Aorta (tissue), 5 donors: ENCODE measurements around the gene BHLHE23. TPM values are rescaled to one million over a fixed set of nuclear protein-coding genes. Genes with fewer than 3 reads are reported as not detected.

Source experiments
- ATAC-seq: fragments of 200-7000 bp; cut with Tn5 transposase; one replicate; pipeline ENCODE4 v1.9.1; 2022; ENCODE audit warnings: moderate library complexity; ENCODE audit not compliant: low FRiP score
- DNase-seq, 2 donors: peaks; one replicate each; pipeline ENCODE4 v3.0.0-alpha.2; 2020
- H3K27ac ChIP-seq, 2 donors: one replicate each; pipeline ENCODE4 v1.5.1; 2013; ENCODE audit warnings: low read length in 2 of 2, mild to moderate bottlenecking in 2 of 2, moderate library complexity in 2 of 2, control low read depth in 1 of 2, inconsistent platforms in 1 of 2, low read depth in 1 of 2
- H3K27me3 ChIP-seq, 2 donors: one replicate each; pipeline ENCODE4 v1.6.1; 2013; ENCODE audit warnings: control low read depth in 1 of 2, low read length in 1 of 2, mild to moderate bottlenecking in 1 of 2, moderate library complexity in 1 of 2; ENCODE audit not compliant: insufficient read depth in 2 of 2, control insufficient read depth in 1 of 2
- H3K36me3 ChIP-seq, 2 donors: one replicate each; pipeline ENCODE4 v1.6.1; 2013; ENCODE audit warnings: control low read depth in 1 of 2, low read length in 1 of 2, mild to moderate bottlenecking in 1 of 2; ENCODE audit not compliant: insufficient read depth in 2 of 2, control insufficient read depth in 1 of 2
- H3K4me1 ChIP-seq, 2 donors: one replicate each; pipeline ENCODE4 v1.6.1; 2013; ENCODE audit warnings: low read length in 2 of 2, control low read depth in 1 of 2, mild to moderate bottlenecking in 1 of 2, moderate library complexity in 1 of 2; ENCODE audit not compliant: insufficient read depth in 2 of 2, control insufficient read depth in 1 of 2
- H3K4me3 ChIP-seq, 2 donors: one replicate each; pipeline ENCODE4 v1.5.1; 2013; ENCODE audit warnings: low read length in 2 of 2, control low read depth in 1 of 2, mild to moderate bottlenecking in 1 of 2
- H3K9me3 ChIP-seq: one replicate; pipeline ENCODE4 v1.6.1; 2013; ENCODE audit warnings: mild to moderate bottlenecking, low read length; ENCODE audit not compliant: control insufficient read depth
- WGBS, 2 donors: extraction: QIAGEN DNeasy Blood & Tissue Kit; methylation state at CpG; one replicate each; pipeline ENCODE4 v1.1.7; 2013; 5-methylcytosine and 5-hydroxymethylcytosine counted together
- intact Hi-C, 2 donors: fragments of 100-400 bp; cut with DNase I; formaldehyde crosslinking; loops; one replicate each; pipeline versions ENCODE4 v1.14.2 to v1.15.0; 2022
- polyA plus RNA-seq, 2 donors: library from polyadenylated mRNA; stranded (reverse); fragments of 200-250 nt; gene quantifications; one replicate each; pipeline ENCODE4 v1.2.3, GENCODE V29; 2013
- total RNA-seq, 2 donors: library from RNA; stranded (reverse); fragmentation: NEBNext Ultra II Directional; extraction: Animal tissue kit (Norgen Biotek cat#: 25700); gene quantifications; one replicate each; pipeline ENCODE4 v1.2.1, GENCODE V29; 2021
- donor health status: healthy with polysubstance abuse.
- donor health status: Bipolar disorder and iron deficiency.
- donor health status: DM: no; HTN: no; CAD: no.
- donor health status: DM: no; HTN: no; CAD: no.
- donor health status: DM: yes; HTN: yes; CAD: no.

BHLHE23 gene
- total and polyA plus RNA-seq, 4 donors: not detected

- ATAC-seq (no peak), DNase-seq (no peak)
- 95 to 97% methylated on average over 22 to 26 of the region's 27 CpGs for WGBS, 2 donors
- Histone ChIP-seq H3K27me3 (no peaks in the 10 kb centered on the region), H3K4me1 (no peaks in the 10 kb centered on the region), H3K4me3 (no peak overlapping the region), H3K9me3 (no peaks in the 10 kb centered on the region), H3K36me3 (peaks cover 0 to 2% of the 10 kb centered on the region in 2 donors), H3K27ac (no peak overlapping the region)
- intact Hi-C loops: no loop called here
Observed at GRCh38 chr20:62966212-62967148, 40.3 kb downstream of the BHLHE23 start.

- 83 to 87% methylated on average over 19 of the region's 19 CpGs for WGBS, 2 donors
- H3K27ac ChIP-seq: no peak overlapping the region
- no peaks in the 10 kb centered on the region for H3K4me1 ChIP-seq
- no peak overlapping the region for H3K4me3 ChIP-seq
- DNase-seq: no peak
- peaks cover 0 to 2% of the 10 kb centered on the region in 2 donors for H3K36me3 ChIP-seq
- intact Hi-C loops: no loop called here
- H3K27me3 ChIP-seq: no peaks in the 10 kb centered on the region
- ATAC-seq: no peak
- no peaks in the 10 kb centered on the region for H3K9me3 ChIP-seq
Observed at GRCh38 chr20:62965363-62965771, 41.4 kb downstream of the BHLHE23 start.

GRCh38 chr20:62964700-62965099 lies 42.1 kb downstream of the BHLHE23 start:
- DNase-seq: no peak
- Histone ChIP-seq H3K4me3 (no peak overlapping the region), H3K27ac (no peak overlapping the region), H3K27me3 (no peaks in the 10 kb centered on the region), H3K4me1 (no peaks in the 10 kb centered on the region), H3K36me3 (peaks cover 0 to 2% of the 10 kb centered on the region in 2 donors), H3K9me3 (no peaks in the 10 kb centered on the region)
- WGBS, 2 donors: 87 to 92% methylated on average over 20 of the region's 20 CpGs
- ATAC-seq: no peak
- intact Hi-C loops: no loop called here

- Histone ChIP-seq H3K9me3 (no peaks in the 10 kb centered on the region), H3K27me3 (no peaks in the 10 kb centered on the region), H3K4me1 (no peaks in the 10 kb centered on the region), H3K36me3 (peaks cover 0 to 2% of the 10 kb centered on the region in 2 donors), H3K4me3 (no peak overlapping the region), H3K27ac (no peak overlapping the region)
- ATAC-seq: no peak
- DNase-seq: no peak
- WGBS, 2 donors: 86 to 93% methylated on average over 32 of the region's 32 CpGs
- intact Hi-C loops: no loop called here
Observed at GRCh38 chr20:62963614-62964397, 43.0 kb downstream of the BHLHE23 start.

GRCh38 chr20:62962891-62963613 lies 43.7 kb downstream of the BHLHE23 start:
- H3K27me3 ChIP-seq: no peaks in the 10 kb centered on the region
- H3K36me3 ChIP-seq: peaks cover 0 to 2% of the 10 kb centered on the region in 2 donors
- intact Hi-C loops: no loop called here
- no peak overlapping the region for H3K27ac ChIP-seq
- 91 to 93% methylated on average over 32 of the region's 32 CpGs for WGBS, 2 donors
- DNase-seq: no peak
- no peaks in the 10 kb centered on the region for H3K4me1 ChIP-seq
- H3K4me3 ChIP-seq: no peak overlapping the region
- no peak for ATAC-seq
- no peaks in the 10 kb centered on the region for H3K9me3 ChIP-seq

- Histone ChIP-seq H3K36me3 (peaks cover 0 to 2% of the 10 kb centered on the region in 2 donors), H3K4me3 (no peak overlapping the region), H3K27ac (no peak overlapping the region), H3K9me3 (no peaks in the 10 kb centered on the region), H3K4me1 (no peaks in the 10 kb centered on the region), H3K27me3 (no peaks in the 10 kb centered on the region)
- ATAC-seq (no peak), DNase-seq (no peak)
- WGBS, 2 donors: 94% methylated on average over 29 to 30 of the region's 30 CpGs
- intact Hi-C loops: no loop called here
Observed at GRCh38 chr20:62962221-62962879, 44.4 kb downstream of the BHLHE23 start.

- H3K27me3 ChIP-seq: no peaks in the 10 kb centered on the region
- intact Hi-C loops: no loop called here
- ATAC-seq (no peak), DNase-seq (no peak)
- 93 to 95% methylated on average over 8 of the region's 8 CpGs for WGBS, 2 donors
- no peaks in the 10 kb centered on the region for H3K9me3 ChIP-seq
- peaks cover 0 to 2% of the 10 kb centered on the region in 2 donors for H3K36me3 ChIP-seq
- H3K4me3 ChIP-seq: no peak overlapping the region
- H3K4me1 ChIP-seq: no peaks in the 10 kb centered on the region
- H3K27ac ChIP-seq: no peak overlapping the region
Observed at GRCh38 chr20:62961799-62962198, 45.0 kb downstream of the BHLHE23 start.

- Histone ChIP-seq H3K4me1 (no peaks in the 10 kb centered on the region), H3K27me3 (no peaks in the 10 kb centered on the region), H3K27ac (no peak overlapping the region), H3K4me3 (no peak overlapping the region), H3K9me3 (no peaks in the 10 kb centered on the region), H3K36me3 (peaks cover 0 to 2% of the 10 kb centered on the region in 2 donors)
- DNase-seq (no peak), ATAC-seq (no peak)
- WGBS, 2 donors: 78 to 83% methylated on average over 19 of the region's 19 CpGs
- intact Hi-C loops: no loop called here
Observed at GRCh38 chr20:62961310-62961783, 45.4 kb downstream of the BHLHE23 start.
